HG03103 (cell line): ENCODE measurements around the gene TTLL13.

Source experiments
- ATAC-seq: cut with Tn5 transposase; IDR thresholded peaks from one replicate; pipeline ENCODE4 v1.9.1; 2021; ENCODE audit warnings: low read depth; ENCODE audit not compliant: unreplicated experiment

Gene TTLL13, protein sequence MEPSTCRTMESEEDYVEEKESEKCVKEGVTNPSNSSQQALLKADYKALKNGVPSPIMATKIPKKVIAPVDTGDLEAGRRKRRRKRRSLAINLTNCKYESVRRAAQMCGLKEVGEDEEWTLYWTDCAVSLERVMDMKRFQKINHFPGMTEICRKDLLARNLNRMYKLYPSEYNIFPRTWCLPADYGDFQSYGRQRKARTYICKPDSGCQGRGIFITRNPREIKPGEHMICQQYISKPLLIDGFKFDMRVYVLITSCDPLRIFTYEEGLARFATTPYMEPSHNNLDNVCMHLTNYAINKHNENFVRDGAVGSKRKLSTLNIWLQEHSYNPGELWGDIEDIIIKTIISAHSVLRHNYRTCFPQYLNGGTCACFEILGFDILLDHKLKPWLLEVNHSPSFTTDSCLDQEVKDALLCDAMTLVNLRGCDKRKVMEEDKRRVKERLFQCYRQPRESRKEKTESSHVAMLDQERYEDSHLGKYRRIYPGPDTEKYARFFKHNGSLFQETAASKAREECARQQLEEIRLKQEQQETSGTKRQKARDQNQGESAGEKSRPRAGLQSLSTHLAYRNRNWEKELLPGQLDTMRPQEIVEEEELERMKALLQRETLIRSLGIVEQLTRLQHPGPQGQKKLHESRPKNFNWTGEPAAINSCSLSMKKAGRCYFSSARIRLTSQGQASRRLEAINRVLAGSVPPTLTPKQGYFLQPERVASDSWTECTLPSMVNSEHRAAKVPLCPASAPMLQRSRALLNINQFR

DNA sequence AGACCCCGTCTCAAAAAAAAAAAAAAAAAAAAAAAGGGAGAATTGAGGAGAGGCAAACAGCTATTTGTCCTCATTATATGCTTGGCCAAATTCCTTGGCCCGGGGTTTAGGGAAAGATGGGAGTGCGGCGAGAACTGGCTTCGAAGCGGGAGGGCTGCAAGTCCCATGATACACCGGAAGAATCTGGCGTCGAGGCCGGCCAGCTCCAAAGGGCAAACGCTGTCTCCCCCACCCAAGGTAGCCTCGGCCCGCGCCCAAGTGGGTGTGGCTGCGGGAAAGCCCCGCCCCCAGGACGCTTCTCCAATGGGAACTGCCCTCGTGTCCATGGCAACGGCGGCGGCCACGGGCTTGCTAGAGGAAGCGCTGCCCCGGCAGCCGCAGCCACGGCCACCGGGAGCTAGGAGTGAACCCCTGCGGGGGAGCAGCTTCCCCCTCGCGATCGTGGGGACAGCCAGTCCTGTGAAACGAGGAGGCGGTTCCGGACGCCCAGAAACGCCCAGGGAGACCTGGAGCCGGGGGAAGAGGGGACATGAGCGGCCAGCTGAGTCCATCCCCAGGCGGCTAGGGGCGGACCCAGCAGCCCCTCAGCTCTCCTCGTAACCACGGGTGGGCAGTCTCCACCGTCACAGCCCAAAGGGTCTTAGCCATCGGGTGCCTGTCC lies at the start of gene TTLL13:
TTLL13 (plus strand) TSS at position 354 of the 661 bp plus-strand sequence. CDS start 1,075 bp downstream, outside the sequence.
- no peak for ATAC-seq

DNA sequence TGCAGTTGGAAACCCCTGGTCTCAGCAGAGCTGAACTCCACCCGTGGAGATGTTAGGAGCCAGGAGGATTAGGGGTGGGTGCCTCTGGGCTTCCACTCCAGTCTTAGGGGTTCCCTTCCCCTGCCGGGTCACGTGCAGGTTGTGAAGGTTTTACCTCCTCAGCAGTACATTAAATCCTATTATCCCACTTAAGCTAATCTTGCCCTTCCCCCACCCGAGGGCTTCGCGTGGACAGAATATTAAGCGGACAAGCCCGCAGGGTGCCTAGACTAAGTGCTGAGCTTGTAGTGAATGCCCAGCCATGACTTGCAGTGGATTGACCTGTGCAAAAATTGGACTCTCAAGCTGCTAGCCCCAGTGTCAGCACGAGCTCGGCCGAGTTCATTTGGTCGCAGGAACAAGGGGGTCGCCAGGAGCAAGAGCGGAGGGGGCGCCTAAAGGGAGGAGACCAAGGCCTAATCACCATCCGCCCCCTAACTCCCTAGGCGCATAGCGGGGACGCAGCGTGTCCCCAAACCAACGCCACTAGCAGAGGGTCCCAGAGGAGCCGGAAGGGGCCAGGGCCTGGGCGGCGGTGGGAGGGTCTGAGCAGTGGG lies 48.7 kb upstream of the TTLL13 start:
- peak; percentile 13 for ATAC-seq

DNA sequence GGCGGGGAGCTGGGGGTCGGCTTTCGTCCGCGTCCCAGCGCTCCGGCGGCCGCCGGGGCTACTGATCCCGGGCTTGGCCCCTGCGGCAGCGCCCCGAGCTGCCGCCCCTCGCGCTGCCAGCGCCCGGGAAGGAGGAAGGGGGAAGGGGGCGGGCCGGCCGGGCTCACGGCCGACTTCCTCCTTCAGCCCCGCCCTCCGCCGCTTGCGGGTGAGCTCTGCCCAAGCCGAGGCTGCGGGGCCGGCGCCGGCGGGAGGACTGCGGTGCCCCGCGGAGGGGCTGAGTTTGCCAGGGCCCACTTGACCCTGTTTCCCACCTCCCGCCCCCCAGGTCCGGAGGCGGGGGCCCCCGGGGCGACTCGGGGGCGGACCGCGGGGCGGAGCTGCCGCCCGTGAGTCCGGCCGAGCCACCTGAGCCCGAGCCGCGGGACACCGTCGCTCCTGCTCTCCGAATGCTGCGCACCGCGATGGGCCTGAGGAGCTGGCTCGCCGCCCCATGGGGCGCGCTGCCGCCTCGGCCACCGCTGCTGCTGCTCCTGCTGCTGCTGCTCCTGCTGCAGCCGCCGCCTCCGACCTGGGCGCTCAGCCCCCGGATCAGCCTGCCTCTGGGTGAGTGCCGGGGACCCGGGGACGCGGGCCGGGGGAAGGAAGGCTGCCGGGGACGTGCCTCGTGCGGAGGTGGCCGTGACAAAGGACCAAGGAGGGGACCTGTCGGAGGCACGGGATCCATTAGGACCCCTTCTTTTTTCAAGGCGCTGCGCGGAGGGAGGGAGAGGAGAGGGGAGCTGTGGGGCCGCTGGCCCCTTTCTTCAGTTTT lies 48.0 kb upstream of the TTLL13 start, which contains the start of gene SEMA4B:
SEMA4B (plus strand) TSS at position 201 of the 814 bp plus-strand sequence; CDS start at position 450, 249 bp downstream.
- ATAC-seq, result peak; percentile 76

DNA sequence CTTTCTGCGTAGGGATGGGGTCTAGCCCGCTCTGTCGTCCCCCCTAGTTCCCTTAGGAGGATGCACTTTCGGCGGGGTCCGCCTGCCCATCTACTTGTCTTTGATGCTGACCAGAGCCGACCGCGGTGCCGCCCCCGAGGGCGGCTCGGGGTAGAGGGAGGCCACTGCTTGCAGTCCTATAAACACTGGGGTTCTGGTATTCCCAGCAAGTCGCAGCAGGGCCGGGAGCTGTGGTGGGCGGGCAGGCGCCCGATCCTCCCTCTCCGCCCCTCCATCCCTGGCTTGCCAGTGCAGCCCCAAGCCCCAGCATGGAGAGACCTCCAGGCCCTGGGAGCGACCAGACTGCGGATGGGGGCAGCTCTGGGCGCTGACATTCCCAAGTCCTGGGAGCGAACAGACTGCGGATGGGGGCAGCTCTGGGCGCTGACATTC lies 47.4 kb upstream of the TTLL13 start:
- ATAC-seq, result no peak

DNA sequence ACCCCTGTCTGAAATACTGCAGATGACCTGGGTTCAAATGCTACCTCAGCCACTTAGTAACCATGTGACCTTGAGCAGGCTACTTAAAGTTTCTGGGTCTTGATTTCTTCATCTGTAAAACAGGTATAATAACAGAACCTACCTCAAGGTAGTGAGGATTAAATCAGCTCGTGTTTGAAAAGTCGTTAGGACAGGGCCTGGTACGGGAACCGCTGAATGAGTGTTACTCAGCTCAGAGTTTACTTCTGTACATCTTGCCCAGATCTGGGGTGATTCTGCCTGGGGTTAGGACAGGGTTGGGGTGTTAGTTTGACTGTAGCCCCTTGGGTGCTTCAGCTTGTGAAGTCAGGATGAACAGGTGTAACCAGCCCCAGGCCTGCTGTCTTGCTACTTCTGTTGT lies 46.4 kb upstream of the TTLL13 start:
- no peak for ATAC-seq

DNA sequence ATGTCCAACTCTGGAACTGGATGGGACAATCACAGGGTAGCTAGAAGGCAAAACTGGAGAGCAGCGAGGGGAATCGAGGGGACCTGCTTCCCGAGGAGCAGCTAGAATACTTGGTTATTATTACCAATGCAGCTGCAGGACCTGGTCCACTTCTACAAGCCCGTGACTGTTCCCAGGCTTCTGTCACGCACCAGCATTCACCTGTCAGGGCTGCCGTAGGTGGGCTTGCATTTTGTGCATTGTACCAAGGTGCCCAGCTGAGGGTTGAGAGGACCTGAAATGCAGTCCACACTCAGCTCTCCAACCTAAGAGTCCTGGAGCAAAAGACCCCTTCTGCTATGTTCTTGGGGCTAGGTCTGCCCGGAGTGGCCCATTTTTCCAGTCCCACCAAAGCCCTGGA lies 45.9 kb upstream of the TTLL13 start:
- ATAC-seq, result no peak

DNA sequence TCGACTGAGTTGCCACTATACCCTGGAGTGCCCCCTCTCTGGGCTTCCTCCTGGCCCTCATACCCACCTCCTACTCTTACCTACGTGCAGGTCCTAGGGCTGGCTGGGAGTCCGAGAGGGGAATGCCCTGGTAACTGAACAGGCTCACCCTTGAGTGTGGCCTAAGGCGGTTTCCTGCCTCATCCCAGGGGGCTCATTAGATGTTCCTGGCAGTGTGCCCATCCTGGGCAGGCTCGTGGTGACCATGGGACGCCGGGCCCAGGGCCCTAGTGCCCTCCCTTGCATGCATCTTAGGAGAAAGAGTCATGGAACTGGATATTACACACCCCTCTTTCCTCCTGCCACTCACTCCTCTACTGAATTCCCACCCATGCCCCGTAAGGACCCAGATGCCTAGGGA lies 45.4 kb upstream of the TTLL13 start:
- ATAC-seq, result no peak

DNA sequence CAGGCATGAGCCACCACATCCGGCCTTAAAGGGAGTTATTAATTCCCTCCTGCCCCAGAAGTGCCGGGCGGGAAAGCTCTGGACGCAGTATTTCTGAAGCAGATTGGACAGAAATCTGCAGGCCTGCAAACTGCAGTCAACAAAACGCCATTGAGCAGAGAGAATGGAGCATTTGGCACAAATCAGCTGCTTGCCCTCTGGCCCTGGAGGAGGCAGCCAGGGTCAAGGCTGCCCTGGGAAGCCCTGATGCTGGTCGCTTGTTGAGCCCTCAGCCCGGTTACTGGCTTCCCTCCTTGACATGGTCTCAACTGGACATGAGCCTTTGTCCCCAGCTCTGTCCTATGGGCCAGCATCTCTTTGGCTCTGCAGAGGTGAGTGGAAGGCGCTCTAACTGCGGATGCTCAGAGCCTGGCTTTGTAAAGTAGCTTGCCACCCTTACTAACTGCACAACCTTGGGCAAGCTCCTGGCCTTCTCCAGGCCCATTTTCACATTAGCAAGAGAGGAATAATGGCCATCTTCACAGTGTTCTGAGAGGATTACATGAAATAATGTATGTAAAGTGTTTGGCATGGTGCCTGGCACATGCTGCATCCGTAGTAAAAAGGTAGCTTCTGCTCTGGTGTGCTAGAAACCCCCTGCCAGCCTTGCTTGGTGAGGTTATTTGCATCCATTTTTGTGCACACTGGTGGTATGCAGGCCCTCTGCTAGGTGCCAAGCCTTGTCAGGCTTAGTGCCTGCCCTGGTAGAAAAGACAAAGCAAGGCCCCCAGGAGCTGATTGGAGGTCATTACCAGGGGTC lies 44.1 kb upstream of the TTLL13 start:
- no peak for ATAC-seq

DNA sequence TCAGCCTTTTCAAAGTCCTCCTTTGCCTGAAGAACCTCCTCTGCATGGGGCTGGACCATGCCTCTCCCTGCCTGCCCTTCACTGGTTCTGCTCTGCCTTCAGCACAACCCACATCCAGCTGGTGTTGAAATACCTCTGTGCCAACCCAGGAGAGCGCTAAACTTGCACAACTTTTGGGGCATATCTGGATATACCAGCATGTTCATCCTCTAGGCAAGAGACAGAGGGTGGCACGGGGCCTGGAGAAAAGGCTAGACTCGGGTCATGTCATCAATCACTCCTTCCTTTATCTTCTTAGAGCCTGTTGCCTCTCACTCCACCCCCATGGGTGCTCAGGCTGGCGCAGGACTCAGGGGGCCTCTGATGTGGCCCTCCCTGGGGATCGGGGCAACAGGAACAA lies 43.5 kb upstream of the TTLL13 start:
- no peak for ATAC-seq

DNA sequence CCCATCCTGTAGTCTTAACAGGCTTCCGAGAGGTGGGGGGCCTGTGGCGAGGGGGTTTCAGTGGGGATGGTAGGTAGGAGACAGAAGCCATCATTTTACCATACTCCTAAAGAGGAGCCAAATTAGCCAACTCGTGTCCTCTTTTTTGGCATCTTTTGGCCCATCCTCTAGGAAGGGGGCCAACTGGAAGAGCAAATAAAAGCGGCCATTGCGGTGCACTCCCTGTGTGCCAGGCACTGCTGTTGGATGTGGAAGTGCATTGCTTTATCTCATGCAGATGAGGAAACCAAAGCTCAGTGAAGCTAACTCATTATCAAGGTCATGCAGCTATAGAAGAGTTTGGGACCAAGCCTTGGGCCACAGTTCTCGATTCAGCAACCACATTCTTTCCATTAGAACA lies 42.1 kb upstream of the TTLL13 start:
- ATAC-seq, result no peak

DNA sequence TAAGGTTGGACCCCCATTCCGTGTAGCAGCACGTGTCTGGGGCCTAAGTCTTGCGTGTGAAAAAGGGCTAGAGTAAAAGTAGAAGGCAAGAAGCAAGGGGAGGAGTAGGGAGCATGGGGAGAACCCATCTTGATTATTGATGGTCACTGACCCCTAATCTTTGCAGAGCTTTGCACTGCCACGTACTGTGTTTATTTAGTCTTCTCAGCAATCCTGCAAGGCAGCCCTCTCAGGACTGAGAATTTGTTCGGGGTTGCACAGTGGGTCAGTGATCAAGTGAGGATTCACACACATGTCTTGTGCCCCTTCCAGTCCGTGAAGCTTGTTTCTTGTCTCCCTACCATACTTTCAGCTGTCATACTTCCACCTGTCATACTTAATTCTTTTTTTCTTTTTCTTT lies 41.0 kb upstream of the TTLL13 start:
- ATAC-seq, result no peak

DNA sequence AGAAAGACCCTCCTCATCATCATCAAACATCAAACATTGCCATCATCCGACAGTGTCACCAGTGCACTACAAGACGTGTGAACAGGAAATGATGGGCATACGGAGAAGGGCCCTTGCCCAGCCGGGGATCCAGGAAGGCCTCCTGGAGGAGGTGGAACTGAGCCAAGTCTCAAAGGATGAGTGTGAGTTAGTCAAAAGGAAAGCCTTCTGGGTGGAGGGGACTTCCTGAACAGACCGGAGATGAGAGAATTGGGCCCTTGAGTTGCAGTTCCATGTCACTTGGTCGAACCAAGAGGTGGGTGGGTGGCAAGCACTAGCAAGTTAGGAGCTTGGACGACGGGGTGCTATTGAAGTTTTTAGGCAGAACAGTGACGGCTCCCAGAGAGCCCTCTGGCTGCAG lies 39.8 kb upstream of the TTLL13 start:
- no peak for ATAC-seq

DNA sequence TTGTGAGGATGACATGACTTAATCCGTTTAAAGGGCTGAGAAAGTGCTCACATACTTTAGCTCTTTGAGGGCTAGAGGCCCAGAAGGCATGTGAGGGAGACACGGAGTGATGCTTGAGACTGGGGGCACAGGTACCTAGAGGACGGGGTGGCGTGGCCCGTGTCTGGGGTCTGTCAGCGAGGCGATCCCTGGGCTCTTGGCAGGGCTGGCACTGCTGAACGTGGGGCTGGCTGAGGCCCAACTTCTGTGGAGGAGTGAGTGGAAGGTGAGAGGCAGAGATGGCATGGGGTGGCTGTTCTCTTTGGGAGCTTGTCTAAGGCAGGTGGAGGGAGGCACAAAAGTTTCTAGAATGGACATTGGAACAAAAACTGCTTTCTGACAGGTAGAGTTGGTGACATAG lies 38.8 kb upstream of the TTLL13 start:
- ATAC-seq, result no peak

DNA sequence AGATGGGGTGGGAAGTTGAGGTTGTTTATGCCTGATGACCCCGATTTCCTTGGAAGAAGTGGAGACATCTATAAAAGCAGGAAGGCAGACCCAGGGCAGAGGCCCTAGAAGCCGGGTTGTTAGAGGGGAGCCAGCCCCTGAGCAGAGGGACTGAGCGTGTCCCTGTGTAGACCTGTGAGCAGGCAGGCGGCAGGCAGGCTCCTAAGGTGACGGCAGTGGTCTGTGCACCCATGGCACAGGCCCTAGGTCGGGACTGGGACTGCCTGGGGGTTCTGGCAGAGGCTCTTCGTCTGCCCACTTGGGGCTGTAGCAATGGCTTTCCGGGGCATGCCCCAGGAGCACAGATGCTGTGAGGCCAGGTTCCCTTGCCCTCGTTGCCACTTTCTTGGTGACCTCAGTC lies 38.3 kb upstream of the TTLL13 start:
- no peak for ATAC-seq

DNA sequence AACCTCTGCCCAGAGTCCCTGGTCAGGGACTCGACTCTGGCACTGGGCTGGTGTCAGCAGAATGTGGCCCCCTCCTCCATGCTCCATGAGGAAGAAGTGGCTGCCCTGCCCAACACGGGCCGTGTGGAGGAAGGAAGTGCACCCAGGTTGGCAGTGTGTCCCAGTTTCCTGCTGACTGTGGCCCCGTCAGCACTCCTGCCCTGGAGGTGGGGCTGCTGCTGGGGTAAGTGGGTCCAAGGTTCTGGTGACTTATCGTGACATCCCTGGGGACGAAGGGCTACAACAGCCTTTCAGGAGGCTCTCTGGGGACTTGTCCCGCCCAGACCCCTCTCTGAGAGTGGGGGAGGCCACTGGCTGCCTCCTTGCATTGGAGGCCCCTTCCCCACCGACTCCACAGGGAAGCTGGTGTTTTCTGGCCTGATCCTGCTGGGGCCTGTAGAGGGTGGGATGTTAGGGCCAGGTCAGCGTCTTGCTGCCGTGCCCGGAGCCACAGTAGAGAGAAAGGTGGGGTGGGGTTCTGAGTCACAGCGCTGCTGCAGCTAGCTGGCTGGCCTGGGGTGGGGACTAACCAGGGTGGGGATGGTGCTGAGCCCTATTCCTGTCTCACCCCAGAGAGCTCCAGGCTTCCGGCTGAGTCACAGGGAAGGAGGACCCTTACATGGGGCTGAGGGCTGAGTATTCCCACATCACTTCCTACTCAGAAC lies 37.8 kb upstream of the TTLL13 start:
- no peak for ATAC-seq

DNA sequence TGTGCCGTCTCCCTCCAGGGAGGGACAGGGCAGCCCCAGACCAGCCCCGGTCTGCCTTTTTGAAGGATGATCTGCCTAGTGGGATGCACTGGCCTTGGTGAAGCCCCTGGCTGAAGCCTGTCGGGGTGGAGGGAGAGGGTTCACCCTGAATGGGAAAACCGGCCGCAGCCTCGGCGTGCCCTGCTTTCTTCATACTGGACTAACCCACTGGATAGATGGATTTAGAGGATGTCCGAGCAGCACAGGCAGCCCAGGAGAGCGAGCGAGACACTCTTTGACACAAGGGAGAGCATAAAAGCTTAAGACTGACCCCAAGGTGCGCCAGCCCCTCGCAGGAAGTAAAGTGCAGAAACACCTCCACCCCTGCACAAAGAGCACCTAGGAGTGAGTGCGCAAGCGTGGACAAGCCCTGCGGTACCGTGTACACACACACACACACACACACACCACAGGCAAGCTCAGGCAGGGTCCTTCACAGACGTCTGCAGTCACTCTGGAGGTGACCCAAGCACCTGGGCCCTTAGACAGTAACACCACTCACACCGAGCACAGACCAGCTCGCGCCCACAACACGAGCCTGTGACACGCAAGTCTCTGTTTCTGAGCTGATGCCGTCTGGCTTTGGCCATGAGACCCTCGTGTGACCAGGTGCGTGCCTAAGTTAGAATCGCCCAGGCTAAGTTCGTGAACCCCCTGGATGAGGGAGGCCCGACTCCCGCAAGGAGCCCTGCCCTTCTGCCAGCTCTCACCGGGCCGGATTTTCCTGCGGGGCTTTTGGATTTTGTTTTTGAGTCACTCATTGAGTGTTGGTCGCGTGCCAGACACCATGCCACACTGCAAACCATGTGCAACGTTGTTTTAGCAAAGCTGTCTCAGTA lies 36.9 kb upstream of the TTLL13 start:
- no peak for ATAC-seq

DNA sequence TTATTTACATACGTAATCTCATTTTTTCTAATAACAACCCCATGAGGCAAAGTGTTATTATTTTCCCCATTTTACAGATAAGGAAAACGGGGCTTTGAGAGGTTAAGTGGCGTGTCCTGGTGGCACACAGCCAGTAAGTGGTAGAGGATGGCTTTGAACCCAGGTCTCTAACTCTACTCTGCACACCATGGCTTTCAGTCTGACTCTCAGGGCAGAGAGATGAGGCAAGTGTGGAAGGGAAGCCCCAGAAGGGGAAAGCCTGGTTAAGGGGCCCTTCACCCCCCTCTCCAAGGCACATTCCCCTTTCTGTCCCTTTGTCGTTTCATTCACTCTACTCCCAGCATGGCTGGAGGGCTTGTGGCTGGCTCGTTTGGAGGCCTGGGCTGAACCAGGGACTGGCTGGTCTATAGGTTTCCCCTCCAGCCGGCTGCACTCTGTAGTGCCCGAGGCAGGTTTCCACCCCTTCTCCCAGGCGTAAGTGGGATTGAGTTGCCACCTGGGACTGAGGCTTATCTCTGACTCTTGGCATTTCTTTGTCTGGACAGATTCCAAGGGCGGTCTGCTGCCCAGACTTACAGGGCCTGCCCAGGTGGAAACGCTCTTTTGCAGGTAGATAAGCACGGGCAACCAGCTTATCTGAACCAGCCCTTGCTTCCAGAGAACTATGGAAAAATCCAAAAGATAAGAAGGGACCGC lies 36.1 kb upstream of the TTLL13 start:
- no peak for ATAC-seq
